K562 (cell line): ENCODE measurements around the gene HNRNPA2B1. TPM values are rescaled to one million over a fixed set of nuclear protein-coding genes. Genes with fewer than 3 reads are reported as not detected.

Source experiments
- BDP1 ChIP-seq: IDR thresholded peaks from 3 replicates; pipeline ENCODE4 v1.6.1; 2011; ENCODE audit not compliant: insufficient read length, insufficient read depth
- CCAR2 ChIP-seq: fragments of 200-400 bp; formaldehyde crosslinking; IDR thresholded peaks from 2 replicates; pipeline ENCODE4 v1.6.1; 2017; ENCODE audit warnings: mild to moderate bottlenecking, low read depth, low read length
- CEBPB ChIP-seq: fragments of 450-650 bp; IDR thresholded peaks from 2 replicates; pipeline ENCODE4 v1.6.1; 2016; ENCODE audit warnings: missing genetic modification characterization, missing compliant biosample characterization
- CLOCK ChIP-seq: fragments of 250-450 bp; sonication (Bioruptor Pico); IDR thresholded peaks from 2 replicates; pipeline ENCODE4 v1.4.0; 2020; ENCODE audit warnings: mild to moderate bottlenecking, moderate library complexity, borderline replicate concordance
- CXXC5 ChIP-seq: fragments of 250-450 bp; sonication (Bioruptor Pico); IDR thresholded peaks from 2 replicates; pipeline ENCODE4 v1.8.0; 2022; ENCODE audit warnings: inconsistent platforms, mild to moderate bottlenecking, moderate library complexity
- EZH2 ChIP-seq: IDR thresholded peaks from 2 replicates; pipeline ENCODE4 v1.6.1; 2012; ENCODE audit warnings: low read depth, mild to moderate bottlenecking, inconsistent platforms, low read length, borderline replicate concordance
- GTF3C2 ChIP-seq: IDR thresholded peaks from 3 replicates; pipeline ENCODE4 v1.6.1; 2011; ENCODE audit warnings: borderline replicate concordance, mild to moderate bottlenecking, moderate library complexity; ENCODE audit not compliant: insufficient read length; ENCODE audit errors: extremely low read depth
- KHSRP ChIP-seq: fragments of 450-650 bp; IDR thresholded peaks from 2 replicates; pipeline ENCODE4 v1.6.1; 2017
- MED1 ChIP-seq: sonication (generic); formaldehyde crosslinking; IDR thresholded peaks from 2 replicates; pipeline ENCODE4 v1.8.1; 2023; ENCODE audit warnings: missing genetic modification reagents, borderline replicate concordance
- NR3C1 ChIP-seq: sonication (generic); formaldehyde crosslinking; IDR thresholded peaks from 2 replicates; pipeline ENCODE4 v1.8.1; 2022; ENCODE audit warnings: missing genetic modification reagents
- PPARD ChIP-seq: fragments of 250-450 bp; sonication (Bioruptor Pico); IDR thresholded peaks from 2 replicates; pipeline ENCODE4 v1.8.0; 2022; ENCODE audit warnings: inconsistent platforms, mild to moderate bottlenecking, moderate library complexity
- RHOXF2B ChIP-seq: fragments of 250-450 bp; sonication (Bioruptor Pico); conservative IDR thresholded peaks from 2 replicates; pipeline ENCODE4 v1.5.1; 2021
- TAF9B ChIP-seq: fragments of 450-650 bp; IDR thresholded peaks from 2 replicates; pipeline ENCODE4 v1.6.1; 2018; ENCODE audit warnings: mild to moderate bottlenecking; ENCODE audit not compliant: partially characterized antibody
- ZBED1 ChIP-seq: IDR thresholded peaks from 2 replicates; pipeline ENCODE4 v1.6.1; 2014
- ZEB2 ChIP-seq: fragments of 450-650 bp; IDR thresholded peaks from 2 replicates; pipeline ENCODE4 v1.6.1; 2016
- ZNF253 ChIP-seq: fragments of 250-450 bp; sonication (Bioruptor Pico); conservative IDR thresholded peaks from 2 replicates; pipeline ENCODE4 v1.6.1; 2021; ENCODE audit warnings: mild to moderate bottlenecking
- ZNF699 ChIP-seq: fragments of 250-450 bp; sonication (Bioruptor Pico); IDR thresholded peaks from 2 replicates; pipeline ENCODE4 v1.8.0; 2021; ENCODE audit warnings: mild to moderate bottlenecking, moderate library complexity; ENCODE audit not compliant: insufficient replicate concordance
- polyA plus RNA-seq, 8 experiments: library from polyadenylated mRNA; depleted of rRNA in 4 of 8; stranded (reverse) in 5 of 8; unstranded in 3 of 8; fragments of >200 nt; fragmentation: Nextera tagmentation in 2 of 8; fragmentation: Illumina TruSeq in 1 of 8; extraction: Ambion mirVana in 2 of 8; extraction: Trizol in 1 of 8; gene quantifications; 2 replicates each; pipeline versions ENCODE4 v1.2.1 to v1.2.3, GENCODE V29; 2011 to 2014; ENCODE audit warnings: inconsistent platforms in 1 of 8, missing spikeins in 1 of 8
- total RNA-seq, 7 experiments: library from RNA; depleted of rRNA in 6 of 7; stranded (reverse); fragments of >200 nt in 6 of 7; fragmentation: Illumina TruSeq in 2 of 7; extraction: Trizol in 2 of 7; gene quantifications; 2 replicates each; pipeline versions ENCODE4 v1.2.1 to v1.2.3, GENCODE V29; 2011 to 2021; ENCODE audit warnings: low replicate concordance in 1 of 7
- TF ChIP-seq, protein P1 (sequence below): fragments of 450-650 bp; IDR thresholded peaks from one replicate; pipeline ENCODE4 v1.6.1; 2018; ENCODE audit warnings: mild to moderate bottlenecking, moderate library complexity; ENCODE audit not compliant: partially characterized antibody
- TF ChIP-seq, protein P2 (sequence below), 2 experiments: IDR thresholded peaks in 1 of 2; conservative IDR thresholded peaks in 1 of 2; 2 replicates each; pipeline ENCODE4 v1.6.1; 2016; ENCODE audit warnings: low read depth in 2 of 2, mild to moderate bottlenecking in 1 of 2, missing compliant biosample characterization in 1 of 2, missing genetic modification characterization in 1 of 2, moderate library complexity in 1 of 2

The HNRNPA2B1 gene
- total and polyA plus RNA-seq, 9 of the 15 experiments (the other 6 are each of a cell fraction or from before 2014, with no cell fraction given): 630 to 1,989 (median 865) TPM

DNA sequence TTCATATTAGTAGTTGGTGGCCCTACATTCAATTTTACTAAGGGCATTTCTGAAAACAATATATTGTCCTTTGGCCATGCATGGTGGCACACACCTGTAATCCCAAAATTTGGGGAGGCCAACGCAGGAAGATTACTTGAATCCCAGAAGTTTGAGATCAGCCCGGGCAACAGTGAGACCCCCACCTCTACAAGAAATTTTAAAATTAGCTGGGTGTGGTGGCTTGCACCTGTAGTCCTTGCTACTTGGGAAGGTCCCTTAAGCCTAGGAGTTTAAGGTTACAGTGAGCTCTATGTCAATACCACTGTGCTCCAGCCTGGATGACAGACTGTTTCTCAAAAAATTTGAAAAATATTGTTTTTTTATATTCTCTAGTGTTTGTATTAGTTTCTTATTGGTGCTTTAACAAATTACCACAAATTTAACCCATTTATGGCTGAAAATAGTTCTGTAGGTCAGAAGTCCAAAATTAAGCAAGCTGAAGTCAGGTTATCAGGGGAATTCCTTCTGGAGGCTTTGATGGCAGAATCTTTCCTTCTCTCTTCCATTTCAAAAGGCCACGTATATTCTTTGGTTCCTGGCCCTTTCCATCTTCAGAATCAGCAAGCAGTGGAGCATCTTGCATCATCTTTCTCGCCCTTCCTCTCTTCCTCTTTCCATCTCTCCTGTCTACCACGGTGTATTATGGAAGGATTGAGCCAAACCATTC is 13.4 kb upstream of the HNRNPA2B1 start (continued):
- no peak for TF ChIP-seq BDP1
- no peak for TF ChIP-seq PPARD (CRISPR knock-in tag)
- no peak for TF ChIP-seq NR3C1 (CRISPR knock-in tag)
- TF ChIP-seq RHOXF2B (CRISPR knock-in tag): no peak
- TF ChIP-seq ZNF253 (CRISPR knock-in tag): no peak
- TF ChIP-seq CLOCK (CRISPR knock-in tag): no peak
- 0 out of 2 replicates have a peak, but pooled peaks have one; percentile 30 for TF ChIP-seq ZEB2
- no peak for TF ChIP-seq ZBED1
- no peak for TF ChIP-seq ZNF699 (CRISPR knock-in tag)
- peak; percentile 67 for TF ChIP-seq CEBPB (tag)
- TF ChIP-seq GTF3C2: no peak
- no peak for TF ChIP-seq EZH2
- no peak for TF ChIP-seq CXXC5
- no peak for TF ChIP-seq TAF9B
- TF ChIP-seq, protein P1, sequence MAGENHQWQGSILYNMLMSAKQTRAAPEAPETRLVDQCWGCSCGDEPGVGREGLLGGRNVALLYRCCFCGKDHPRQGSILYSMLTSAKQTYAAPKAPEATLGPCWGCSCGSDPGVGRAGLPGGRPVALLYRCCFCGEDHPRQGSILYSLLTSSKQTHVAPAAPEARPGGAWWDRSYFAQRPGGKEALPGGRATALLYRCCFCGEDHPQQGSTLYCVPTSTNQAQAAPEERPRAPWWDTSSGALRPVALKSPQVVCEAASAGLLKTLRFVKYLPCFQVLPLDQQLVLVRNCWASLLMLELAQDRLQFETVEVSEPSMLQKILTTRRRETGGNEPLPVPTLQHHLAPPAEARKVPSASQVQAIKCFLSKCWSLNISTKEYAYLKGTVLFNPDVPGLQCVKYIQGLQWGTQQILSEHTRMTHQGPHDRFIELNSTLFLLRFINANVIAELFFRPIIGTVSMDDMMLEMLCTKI: no peak
- TF ChIP-seq, protein P2, sequence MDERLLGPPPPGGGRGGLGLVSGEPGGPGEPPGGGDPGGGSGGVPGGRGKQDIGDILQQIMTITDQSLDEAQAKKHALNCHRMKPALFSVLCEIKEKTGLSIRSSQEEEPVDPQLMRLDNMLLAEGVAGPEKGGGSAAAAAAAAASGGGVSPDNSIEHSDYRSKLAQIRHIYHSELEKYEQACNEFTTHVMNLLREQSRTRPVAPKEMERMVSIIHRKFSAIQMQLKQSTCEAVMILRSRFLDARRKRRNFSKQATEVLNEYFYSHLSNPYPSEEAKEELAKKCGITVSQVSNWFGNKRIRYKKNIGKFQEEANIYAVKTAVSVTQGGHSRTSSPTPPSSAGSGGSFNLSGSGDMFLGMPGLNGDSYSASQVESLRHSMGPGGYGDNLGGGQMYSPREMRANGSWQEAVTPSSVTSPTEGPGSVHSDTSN (CRISPR knock-in tag; IDR thresholded peaks at IDR 0.05; ENCODE audit: low read depth): no peak
- TF ChIP-seq, protein P2 (tag; conservative IDR thresholded peaks at IDR 0.05; ENCODE audit: low read depth): no peak
- no peak for TF ChIP-seq CCAR2
- TF ChIP-seq MED1 (CRISPR knock-in tag): no peak
- no peak for TF ChIP-seq KHSRP
